ENCODE measurements around the gene SNTN. TPM values are rescaled to one million over a fixed set of nuclear protein-coding genes. Genes with fewer than 3 reads are reported as not detected.

Gene SNTN
- total RNA-seq, 1 donor from 2014 or later = not detected

DNA sequence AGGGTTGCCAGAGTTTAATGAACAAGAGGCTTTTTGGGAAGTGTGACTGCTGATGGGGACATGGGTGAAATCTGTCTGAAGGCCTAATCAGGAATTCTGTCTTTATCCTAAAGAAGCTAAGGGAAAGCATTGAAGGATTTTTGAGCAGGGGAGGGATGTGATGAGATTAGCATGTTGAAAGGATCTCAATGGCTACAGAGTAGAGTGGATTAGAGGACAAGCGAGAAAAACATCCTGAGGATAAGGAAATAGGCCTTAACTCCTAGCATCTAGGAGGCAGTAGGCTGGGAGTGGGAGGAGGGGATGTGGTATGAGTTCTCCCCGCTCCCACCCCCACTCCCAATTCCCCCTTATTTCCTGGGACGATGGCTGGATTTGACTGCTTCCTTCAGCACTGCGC is 35.1 kb upstream of the SNTN start:
- Mint-ChIP-seq H3K4me3 (no peak overlapping the region), H3K27ac (no peak overlapping the region), H3K4me1 (peaks cover 9% of the 10 kb centered on the region), H3K36me3 (no peaks in the 10 kb centered on the region), H3K27me3 (ENCODE audit: insufficient read depth, low read depth) (peaks cover 4% of the 10 kb centered on the region), H3K9me3 (no peaks in the 10 kb centered on the region)
- DNase-seq (ENCODE audit: low spot score) = peak; percentile 52
- Histone ChIP-seq H3F3A (ENCODE audit: low read depth) (peaks cover 16% of the 10 kb centered on the region), H3K4me2 (peak overlapping the region; percentile 59), H3K27me3 (no peaks in the 10 kb centered on the region), H3K9me3 (ENCODE audit: low read depth) (no peaks in the 10 kb centered on the region), H3K36me3 (no peaks in the 10 kb centered on the region), H3K4me1 (peaks cover 32% of the 10 kb centered on the region), H3K4me3 (no peak overlapping the region), H3K9ac (no peak overlapping the region), H4K20me1 (ENCODE audit: low read depth) (peaks cover 4% of the 10 kb centered on the region), H3K79me2 (ENCODE audit: low read depth) (no peaks in the 10 kb centered on the region), H3K27ac (peak overlapping the region; percentile 59), H2AFZ (replicated peaks) (no peak overlapping the region)
- TF ChIP-seq CTCF (IDR thresholded peaks at IDR 0.05) = no peak
- TF ChIP-seq EZH2phosphoT487 (IDR thresholded peaks at IDR 0.05) = no peak
- no peak for TF ChIP-seq EZH2 (IDR thresholded peaks at IDR 0.05)

DNA sequence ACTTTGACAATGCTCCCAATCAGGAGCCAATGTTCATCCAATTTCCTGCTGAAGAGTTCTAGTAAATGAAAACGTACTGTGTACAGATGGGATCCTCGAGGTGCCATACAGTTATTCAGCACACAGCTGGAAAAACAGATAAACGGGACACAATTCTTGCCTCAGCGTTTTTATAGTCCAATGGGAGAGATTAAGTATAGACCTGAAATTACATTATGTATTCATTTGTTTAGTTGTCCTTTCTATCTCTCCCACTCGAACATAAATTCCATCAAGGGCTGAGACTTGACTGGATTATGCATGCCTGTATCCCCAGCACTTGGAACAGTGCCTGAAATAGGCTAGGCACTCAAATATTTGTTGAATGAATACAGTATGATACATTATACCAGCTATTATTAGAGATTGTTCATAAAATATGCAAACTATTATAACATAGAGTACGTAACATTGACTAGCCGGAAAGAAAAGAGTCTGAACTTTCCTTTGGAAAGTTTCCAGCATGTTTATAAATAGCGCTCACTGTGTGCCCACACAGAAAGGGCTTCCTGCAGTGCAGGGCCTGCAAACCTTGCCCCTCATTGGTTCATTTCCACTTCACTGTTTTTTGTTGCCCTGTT is 27.4 kb upstream of the SNTN start:
- H3K27ac Mint-ChIP-seq = no peak overlapping the region
- no peaks in the 10 kb centered on the region for H4K20me1 ChIP-seq (ENCODE audit: low read depth)
- no peak overlapping the region for H3K9ac ChIP-seq
- no peaks in the 10 kb centered on the region for H3K79me2 ChIP-seq (ENCODE audit: low read depth)
- no peaks in the 10 kb centered on the region for H3K9me3 Mint-ChIP-seq
- H3K27ac ChIP-seq = no peak overlapping the region
- peaks cover 6% of the 10 kb centered on the region for H3K27me3 Mint-ChIP-seq (ENCODE audit: insufficient read depth, low read depth)
- H2AFZ ChIP-seq (replicated peaks) = no peak overlapping the region
- H3K36me3 ChIP-seq = no peaks in the 10 kb centered on the region
- H3K36me3 Mint-ChIP-seq = no peaks in the 10 kb centered on the region
- no peaks in the 10 kb centered on the region for H3K9me3 ChIP-seq (ENCODE audit: low read depth)
- TF ChIP-seq EZH2 (IDR thresholded peaks at IDR 0.05) = no peak
- no peak for TF ChIP-seq EZH2phosphoT487 (IDR thresholded peaks at IDR 0.05)
- no peak for TF ChIP-seq CTCF (IDR thresholded peaks at IDR 0.05)
- H3K4me3 Mint-ChIP-seq = no peak overlapping the region
- DNase-seq (ENCODE audit: low spot score) = no peak
- no peak overlapping the region for H3K4me3 ChIP-seq
- H3F3A ChIP-seq (ENCODE audit: low read depth) = peaks cover 13% of the 10 kb centered on the region
- H3K27me3 ChIP-seq = no peaks in the 10 kb centered on the region
- H3K4me1 ChIP-seq = peaks cover 36% of the 10 kb centered on the region
- H3K4me2 ChIP-seq = peak overlapping the region; percentile 4
- peaks cover 34% of the 10 kb centered on the region for H3K4me1 Mint-ChIP-seq

DNA sequence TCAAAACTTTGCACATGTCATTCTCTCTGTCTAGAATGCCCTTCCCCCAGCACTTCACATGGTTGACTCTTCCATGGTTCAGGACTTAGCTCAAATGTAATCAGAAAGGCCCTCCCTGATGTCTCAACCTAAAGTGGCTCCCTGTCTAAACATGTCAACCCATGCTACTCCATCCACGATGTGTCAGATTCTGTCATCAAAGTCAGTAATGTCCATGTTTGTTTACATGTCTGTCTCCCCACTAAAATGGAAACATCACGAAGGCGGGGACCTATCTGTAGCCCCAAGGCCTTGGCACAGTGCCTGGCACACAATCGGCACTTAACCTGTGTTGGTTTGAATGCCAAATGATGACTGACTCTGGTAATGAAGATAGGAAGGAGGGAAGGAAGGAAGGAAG is 20.8 kb upstream of the SNTN start:
- no peak overlapping the region for H3K4me2 ChIP-seq
- no peak for TF ChIP-seq EZH2 (IDR thresholded peaks at IDR 0.05)
- TF ChIP-seq CTCF (IDR thresholded peaks at IDR 0.05) = no peak
- TF ChIP-seq EZH2phosphoT487 (IDR thresholded peaks at IDR 0.05) = no peak

More for the DNA sequence above, 20.8 kb upstream of the SNTN start:
- Mint-ChIP-seq H3K4me3 (no peak overlapping the region), H3K4me1 (peaks cover 2% of the 10 kb centered on the region), H3K9me3 (peaks cover 3% of the 10 kb centered on the region), H3K27me3 (ENCODE audit: insufficient read depth, low read depth) (no peaks in the 10 kb centered on the region), H3K27ac (no peak overlapping the region), H3K36me3 (no peaks in the 10 kb centered on the region)
- DNase-seq (ENCODE audit: low spot score) = no peak
- Histone ChIP-seq H3K9ac (no peak overlapping the region), H3K27me3 (no peaks in the 10 kb centered on the region), H2AFZ (replicated peaks) (no peak overlapping the region), H3K4me3 (no peak overlapping the region), H3K79me2 (ENCODE audit: low read depth) (no peaks in the 10 kb centered on the region), H4K20me1 (ENCODE audit: low read depth) (no peaks in the 10 kb centered on the region), H3K36me3 (no peaks in the 10 kb centered on the region), H3K27ac (no peak overlapping the region), H3K9me3 (ENCODE audit: low read depth) (no peaks in the 10 kb centered on the region), H3K4me1 (peaks cover 16% of the 10 kb centered on the region), H3F3A (ENCODE audit: low read depth) (peaks cover 4% of the 10 kb centered on the region)

All from neural progenitor cell (in vitro differentiated cells).